Suprapubic skin (tissue), 4 donors: ENCODE data around the gene CNTRL. TPM values are rescaled to one million over a fixed set of nuclear protein-coding genes. Genes with fewer than 3 reads are reported as not detected.
"Not testable (repeated sequence)": the region's sequence is repeated elsewhere in the genome, so short reads cannot be mapped to it uniquely, and the experiment has no call there.

Experiments
- DNase-seq, 2 donors: peaks; one replicate each; pipeline ENCODE4 v3.0.0-alpha.2; 2019; ENCODE audit warnings: low spot score in 2 of 2
- H3K27ac ChIP-seq: fragments of 200-600 bp; sonication (generic); one replicate; pipeline ENCODE4 v1.5.1; 2019
- H3K27me3 ChIP-seq: fragments of 200-600 bp; sonication (generic); one replicate; pipeline ENCODE4 v1.5.1; 2019
- H3K36me3 ChIP-seq: fragments of 200-600 bp; sonication (generic); one replicate; pipeline ENCODE4 v1.5.1; 2019
- H3K4me1 ChIP-seq: fragments of 200-600 bp; sonication (generic); one replicate; pipeline ENCODE4 v1.5.1; 2019
- H3K4me3 ChIP-seq: fragments of 200-600 bp; sonication (generic); one replicate; pipeline ENCODE4 v1.5.1; 2019; ENCODE audit warnings: mild to moderate bottlenecking
- H3K9me3 ChIP-seq: fragments of 200-600 bp; sonication (generic); one replicate; pipeline ENCODE4 v1.5.1; 2019
- CTCF ChIP-seq, 2 donors: fragments of 200-600 bp in 1 of 2; fragments of 450-650 bp in 1 of 2; sonication (generic) in 1 of 2; IDR thresholded peaks; one replicate each; pipeline ENCODE4 v1.5.1; 2016 to 2019; ENCODE audit warnings: antibody characterized with exemption in 2 of 2, mild to moderate bottlenecking in 1 of 2, moderate library complexity in 1 of 2
- EP300 ChIP-seq: sonication (generic); formaldehyde crosslinking; IDR thresholded peaks from one replicate; pipeline ENCODE4 v1.6.1; 2017; ENCODE audit warnings: antibody characterized with exemption
- POLR2A ChIP-seq, 2 donors: fragments of 450-650 bp; IDR thresholded peaks; one replicate each; pipeline ENCODE4 v1.6.1; 2017; ENCODE audit warnings: antibody characterized with exemption in 2 of 2, mild to moderate bottlenecking in 2 of 2, moderate library complexity in 2 of 2
- POLR2AphosphoS5 ChIP-seq, 3 donors: sonication (generic); formaldehyde crosslinking; IDR thresholded peaks; one replicate each; pipeline ENCODE4 v1.6.1; 2017; ENCODE audit warnings: antibody characterized with exemption in 3 of 3
- WGBS: methylation state at CpG from one replicate; pipeline ENCODE4 v1.1.5; 2018; 5-methylcytosine and 5-hydroxymethylcytosine counted together
- total RNA-seq, 4 donors: library from RNA; depleted of rRNA; stranded (reverse); fragments of >200 nt; gene quantifications; one replicate each; pipeline ENCODE4 v1.1.0, GENCODE V29; 2016

Gene CNTRL
- total RNA-seq, 4 donors from 2014 or later = 6.4 to 24.6 (median 13.6) TPM

GRCh38 chr9:121088576-121088975 lies 13.8 kb downstream of the CNTRL start:
- Histone ChIP-seq H3K4me3 (no peak overlapping the region), H3K27me3 (no peaks in the 10 kb centered on the region), H3K36me3 (peaks cover 7% of the 10 kb centered on the region), H3K9me3 (no peaks in the 10 kb centered on the region), H3K4me1 (no peaks in the 10 kb centered on the region), H3K27ac (no peak overlapping the region)
- 71% methylated on average over 3 of the region's 3 CpGs for WGBS
- TF ChIP-seq POLR2AphosphoS5 (IDR thresholded peaks at IDR 0.05) (no peak), CTCF (IDR thresholded peaks at IDR 0.05) (no peak), EP300 (no peak), POLR2A (IDR thresholded peaks at IDR 0.05) (no peak)
- no peak for DNase-seq

GRCh38 chr9:121090743-121091142 lies 16.0 kb downstream of the CNTRL start:
- not testable (repeated sequence) for H3K4me1 ChIP-seq, H3K27me3 ChIP-seq, H3K4me3 ChIP-seq, H3K36me3 ChIP-seq, H3K27ac ChIP-seq, DNase-seq, H3K9me3 ChIP-seq
- WGBS = 90% methylated on average over 6 of the region's 6 CpGs

- Histone ChIP-seq H3K4me3 (no peak overlapping the region), H3K9me3 (no peaks in the 10 kb centered on the region), H3K36me3 (peaks cover 13% of the 10 kb centered on the region), H3K27me3 (no peaks in the 10 kb centered on the region), H3K27ac (no peak overlapping the region), H3K4me1 (no peaks in the 10 kb centered on the region)
- TF ChIP-seq POLR2AphosphoS5 (IDR thresholded peaks at IDR 0.05) (no peak), EP300 (no peak), CTCF (IDR thresholded peaks at IDR 0.05) (no peak), POLR2A (IDR thresholded peaks at IDR 0.05) (no peak)
- DNase-seq = no peak
These were observed 20.3 kb downstream of the CNTRL start for GRCh38 chr9:121095057-121095456.

GRCh38 chr9:121098567-121099198 lies 23.9 kb downstream of the CNTRL start:
- peaks cover 6% of the 10 kb centered on the region for H3K36me3 ChIP-seq
- H3K4me3 ChIP-seq = no peak overlapping the region
- no peaks in the 10 kb centered on the region for H3K27me3 ChIP-seq
- no peaks in the 10 kb centered on the region for H3K4me1 ChIP-seq
- no peaks in the 10 kb centered on the region for H3K9me3 ChIP-seq
- no peak for TF ChIP-seq POLR2AphosphoS5 (IDR thresholded peaks at IDR 0.05)
- no peak for TF ChIP-seq CTCF (IDR thresholded peaks at IDR 0.05)
- no peak for TF ChIP-seq POLR2A (IDR thresholded peaks at IDR 0.05)
- no peak for TF ChIP-seq EP300
- 88% methylated on average over 5 of the region's 5 CpGs for WGBS
- no peak overlapping the region for H3K27ac ChIP-seq
- DNase-seq = no peak

GRCh38 chr9:121104054-121104453 lies 29.3 kb downstream of the CNTRL start:
- H3K9me3 ChIP-seq = not testable (repeated sequence)
- over 99% methylated on average over 5 of the region's 5 CpGs for WGBS

GRCh38 chr9:121105531-121105930 lies 30.8 kb downstream of the CNTRL start:
- Histone ChIP-seq H3K9me3 (no peaks in the 10 kb centered on the region), H3K4me1 (no peaks in the 10 kb centered on the region), H3K27me3 (no peaks in the 10 kb centered on the region), H3K36me3 (no peaks in the 10 kb centered on the region), H3K4me3 (no peak overlapping the region), H3K27ac (no peak overlapping the region)
- TF ChIP-seq POLR2AphosphoS5 (IDR thresholded peaks at IDR 0.05) (no peak), POLR2A (IDR thresholded peaks at IDR 0.05) (no peak), EP300 (no peak), CTCF (IDR thresholded peaks at IDR 0.05) (no peak)
- 87% methylated on average over 2 of the region's 2 CpGs for WGBS
- no peak for DNase-seq

More at GRCh38 chr9:121104054-121104453, 29.3 kb downstream of the CNTRL start:
- H3K27ac ChIP-seq, H3K4me3 ChIP-seq, DNase-seq, H3K4me1 ChIP-seq, H3K27me3 ChIP-seq, H3K36me3 ChIP-seq: not testable (repeated sequence)
